ENCODE results near the gene RNASE11. TPM values are rescaled to one million over a fixed set of nuclear protein-coding genes. Genes with fewer than 3 reads are reported as not detected.

Gene RNASE11
- total and polyA plus RNA-seq, 9 of the 15 experiments (the other 6 are each of a cell fraction or from before 2014, with no cell fraction given) = 0.16 to 0.29 (median 0.22) TPM; not detected in 6

GRCh38 chr14:20632831-20633691, 45.3 kb upstream of the RNASE11 start (continued):
- peak; percentile 35 for TF ChIP-seq POLR3G (IDR thresholded peaks at IDR 0.05; ENCODE audit: extremely low read depth, insufficient read length, insufficient replicate concordance)
- TF ChIP-seq ZBTB8A (IDR thresholded peaks at IDR 0.05; ENCODE audit: partially characterized antibody) = no peak
- peak; percentile 24; the same call in 1 of the 2 replicates for TF ChIP-seq MYBL2 (IDR thresholded peaks at IDR 0.05; ENCODE audit: low read depth)
- TF ChIP-seq MYBL2 (CRISPR knock-in tag; IDR thresholded peaks at IDR 0.05; ENCODE audit: borderline replicate concordance) = no peak
- TF ChIP-seq HCFC1 (IDR thresholded peaks at IDR 0.05; ENCODE audit: low read depth, low read length) = no peak
- TF ChIP-seq HMG20B (CRISPR knock-in tag; IDR thresholded peaks at IDR 0.05) = no peak
- TF ChIP-seq, protein P1, sequence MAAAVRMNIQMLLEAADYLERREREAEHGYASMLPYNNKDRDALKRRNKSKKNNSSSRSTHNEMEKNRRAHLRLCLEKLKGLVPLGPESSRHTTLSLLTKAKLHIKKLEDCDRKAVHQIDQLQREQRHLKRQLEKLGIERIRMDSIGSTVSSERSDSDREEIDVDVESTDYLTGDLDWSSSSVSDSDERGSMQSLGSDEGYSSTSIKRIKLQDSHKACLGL (CRISPR knock-in tag; IDR thresholded peaks at IDR 0.05; ENCODE audit: borderline replicate concordance, poor library complexity, severe bottlenecking) = no peak
- no peak for TF ChIP-seq CHD1 (IDR thresholded peaks at IDR 0.05; ENCODE audit: low read length)
- TF ChIP-seq, protein P2, sequence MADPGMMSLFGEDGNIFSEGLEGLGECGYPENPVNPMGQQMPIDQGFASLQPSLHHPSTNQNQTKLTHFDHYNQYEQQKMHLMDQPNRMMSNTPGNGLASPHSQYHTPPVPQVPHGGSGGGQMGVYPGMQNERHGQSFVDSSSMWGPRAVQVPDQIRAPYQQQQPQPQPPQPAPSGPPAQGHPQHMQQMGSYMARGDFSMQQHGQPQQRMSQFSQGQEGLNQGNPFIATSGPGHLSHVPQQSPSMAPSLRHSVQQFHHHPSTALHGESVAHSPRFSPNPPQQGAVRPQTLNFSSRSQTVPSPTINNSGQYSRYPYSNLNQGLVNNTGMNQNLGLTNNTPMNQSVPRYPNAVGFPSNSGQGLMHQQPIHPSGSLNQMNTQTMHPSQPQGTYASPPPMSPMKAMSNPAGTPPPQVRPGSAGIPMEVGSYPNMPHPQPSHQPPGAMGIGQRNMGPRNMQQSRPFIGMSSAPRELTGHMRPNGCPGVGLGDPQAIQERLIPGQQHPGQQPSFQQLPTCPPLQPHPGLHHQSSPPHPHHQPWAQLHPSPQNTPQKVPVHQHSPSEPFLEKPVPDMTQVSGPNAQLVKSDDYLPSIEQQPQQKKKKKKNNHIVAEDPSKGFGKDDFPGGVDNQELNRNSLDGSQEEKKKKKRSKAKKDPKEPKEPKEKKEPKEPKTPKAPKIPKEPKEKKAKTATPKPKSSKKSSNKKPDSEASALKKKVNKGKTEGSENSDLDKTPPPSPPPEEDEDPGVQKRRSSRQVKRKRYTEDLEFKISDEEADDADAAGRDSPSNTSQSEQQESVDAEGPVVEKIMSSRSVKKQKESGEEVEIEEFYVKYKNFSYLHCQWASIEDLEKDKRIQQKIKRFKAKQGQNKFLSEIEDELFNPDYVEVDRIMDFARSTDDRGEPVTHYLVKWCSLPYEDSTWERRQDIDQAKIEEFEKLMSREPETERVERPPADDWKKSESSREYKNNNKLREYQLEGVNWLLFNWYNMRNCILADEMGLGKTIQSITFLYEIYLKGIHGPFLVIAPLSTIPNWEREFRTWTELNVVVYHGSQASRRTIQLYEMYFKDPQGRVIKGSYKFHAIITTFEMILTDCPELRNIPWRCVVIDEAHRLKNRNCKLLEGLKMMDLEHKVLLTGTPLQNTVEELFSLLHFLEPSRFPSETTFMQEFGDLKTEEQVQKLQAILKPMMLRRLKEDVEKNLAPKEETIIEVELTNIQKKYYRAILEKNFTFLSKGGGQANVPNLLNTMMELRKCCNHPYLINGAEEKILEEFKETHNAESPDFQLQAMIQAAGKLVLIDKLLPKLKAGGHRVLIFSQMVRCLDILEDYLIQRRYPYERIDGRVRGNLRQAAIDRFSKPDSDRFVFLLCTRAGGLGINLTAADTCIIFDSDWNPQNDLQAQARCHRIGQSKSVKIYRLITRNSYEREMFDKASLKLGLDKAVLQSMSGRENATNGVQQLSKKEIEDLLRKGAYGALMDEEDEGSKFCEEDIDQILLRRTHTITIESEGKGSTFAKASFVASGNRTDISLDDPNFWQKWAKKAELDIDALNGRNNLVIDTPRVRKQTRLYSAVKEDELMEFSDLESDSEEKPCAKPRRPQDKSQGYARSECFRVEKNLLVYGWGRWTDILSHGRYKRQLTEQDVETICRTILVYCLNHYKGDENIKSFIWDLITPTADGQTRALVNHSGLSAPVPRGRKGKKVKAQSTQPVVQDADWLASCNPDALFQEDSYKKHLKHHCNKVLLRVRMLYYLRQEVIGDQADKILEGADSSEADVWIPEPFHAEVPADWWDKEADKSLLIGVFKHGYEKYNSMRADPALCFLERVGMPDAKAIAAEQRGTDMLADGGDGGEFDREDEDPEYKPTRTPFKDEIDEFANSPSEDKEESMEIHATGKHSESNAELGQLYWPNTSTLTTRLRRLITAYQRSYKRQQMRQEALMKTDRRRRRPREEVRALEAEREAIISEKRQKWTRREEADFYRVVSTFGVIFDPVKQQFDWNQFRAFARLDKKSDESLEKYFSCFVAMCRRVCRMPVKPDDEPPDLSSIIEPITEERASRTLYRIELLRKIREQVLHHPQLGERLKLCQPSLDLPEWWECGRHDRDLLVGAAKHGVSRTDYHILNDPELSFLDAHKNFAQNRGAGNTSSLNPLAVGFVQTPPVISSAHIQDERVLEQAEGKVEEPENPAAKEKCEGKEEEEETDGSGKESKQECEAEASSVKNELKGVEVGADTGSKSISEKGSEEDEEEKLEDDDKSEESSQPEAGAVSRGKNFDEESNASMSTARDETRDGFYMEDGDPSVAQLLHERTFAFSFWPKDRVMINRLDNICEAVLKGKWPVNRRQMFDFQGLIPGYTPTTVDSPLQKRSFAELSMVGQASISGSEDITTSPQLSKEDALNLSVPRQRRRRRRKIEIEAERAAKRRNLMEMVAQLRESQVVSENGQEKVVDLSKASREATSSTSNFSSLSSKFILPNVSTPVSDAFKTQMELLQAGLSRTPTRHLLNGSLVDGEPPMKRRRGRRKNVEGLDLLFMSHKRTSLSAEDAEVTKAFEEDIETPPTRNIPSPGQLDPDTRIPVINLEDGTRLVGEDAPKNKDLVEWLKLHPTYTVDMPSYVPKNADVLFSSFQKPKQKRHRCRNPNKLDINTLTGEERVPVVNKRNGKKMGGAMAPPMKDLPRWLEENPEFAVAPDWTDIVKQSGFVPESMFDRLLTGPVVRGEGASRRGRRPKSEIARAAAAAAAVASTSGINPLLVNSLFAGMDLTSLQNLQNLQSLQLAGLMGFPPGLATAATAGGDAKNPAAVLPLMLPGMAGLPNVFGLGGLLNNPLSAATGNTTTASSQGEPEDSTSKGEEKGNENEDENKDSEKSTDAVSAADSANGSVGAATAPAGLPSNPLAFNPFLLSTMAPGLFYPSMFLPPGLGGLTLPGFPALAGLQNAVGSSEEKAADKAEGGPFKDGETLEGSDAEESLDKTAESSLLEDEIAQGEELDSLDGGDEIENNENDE (IDR thresholded peaks at IDR 0.05; ENCODE audit: low read depth, low read length) = no peak
- no peak for TF ChIP-seq ZNF696 (CRISPR knock-in tag; conservative IDR thresholded peaks at IDR 0.05)
- TF ChIP-seq RCOR1 (IDR thresholded peaks at IDR 0.05; ENCODE audit: borderline replicate concordance in 1 of 2, low read depth in 2 of 2, low read length in 2 of 2) = peak; percentile 78 to 86; a peak in 3 of 4 replicates
- no peak for TF ChIP-seq NELFE (IDR thresholded peaks at IDR 0.05; ENCODE audit: insufficient read depth, insufficient read length)
- TF ChIP-seq ATF7 (IDR thresholded peaks at IDR 0.05) = peak; percentile 18; the same call in 1 of the 2 replicates
- TF ChIP-seq ZNF24 (IDR thresholded peaks at IDR 0.05) = peak; percentile 38; the same call in 1 of the 2 replicates
- TF ChIP-seq EP400 (IDR thresholded peaks at IDR 0.05) = no peak
- 0 out of 2 replicates have a peak, but pooled peaks have one; percentile 28 for TF ChIP-seq FOXM1 (IDR thresholded peaks at IDR 0.05; ENCODE audit: low read depth)
- TF ChIP-seq FOXM1 (CRISPR knock-in tag; IDR thresholded peaks at IDR 0.05; ENCODE audit: low read depth) = no peak

Measured in K562 (cell line).